Spleen (tissue), 7 donors: ENCODE results near the gene MYL9.

Experiments used
- POLR2A ChIP-seq, 3 donors: fragments of 450-650 bp; IDR thresholded peaks; one replicate each; pipeline ENCODE4 v1.5.1; 2017; ENCODE audit warnings: antibody characterized with exemption in 3 of 3, mild to moderate bottlenecking in 1 of 3
- TF ChIP-seq, protein P1 (sequence below), 11 experiments: fragments of 200-600 bp in 7 of 11; fragments of 450-650 bp in 4 of 11; sonication (generic) in 4 of 11; IDR thresholded peaks in 8 of 11; conservative IDR thresholded peaks in 3 of 11; 1 replicate in 7 of 11; 2 replicates in 4 of 11; pipeline versions ENCODE4 v1.4.0 to v1.8.0; 2016 to 2021; ENCODE audit warnings: antibody characterized with exemption in 11 of 11, inconsistent platforms in 4 of 11, mild to moderate bottlenecking in 1 of 11
- donor health status: DM: no; HTN: no; CAD: no; lungs with moderate emphysema.
- donor health status: DM: no; HTN: no; CAD: no.
- donor health status: DM: no; HTN: no; CAD: no.

DNA sequence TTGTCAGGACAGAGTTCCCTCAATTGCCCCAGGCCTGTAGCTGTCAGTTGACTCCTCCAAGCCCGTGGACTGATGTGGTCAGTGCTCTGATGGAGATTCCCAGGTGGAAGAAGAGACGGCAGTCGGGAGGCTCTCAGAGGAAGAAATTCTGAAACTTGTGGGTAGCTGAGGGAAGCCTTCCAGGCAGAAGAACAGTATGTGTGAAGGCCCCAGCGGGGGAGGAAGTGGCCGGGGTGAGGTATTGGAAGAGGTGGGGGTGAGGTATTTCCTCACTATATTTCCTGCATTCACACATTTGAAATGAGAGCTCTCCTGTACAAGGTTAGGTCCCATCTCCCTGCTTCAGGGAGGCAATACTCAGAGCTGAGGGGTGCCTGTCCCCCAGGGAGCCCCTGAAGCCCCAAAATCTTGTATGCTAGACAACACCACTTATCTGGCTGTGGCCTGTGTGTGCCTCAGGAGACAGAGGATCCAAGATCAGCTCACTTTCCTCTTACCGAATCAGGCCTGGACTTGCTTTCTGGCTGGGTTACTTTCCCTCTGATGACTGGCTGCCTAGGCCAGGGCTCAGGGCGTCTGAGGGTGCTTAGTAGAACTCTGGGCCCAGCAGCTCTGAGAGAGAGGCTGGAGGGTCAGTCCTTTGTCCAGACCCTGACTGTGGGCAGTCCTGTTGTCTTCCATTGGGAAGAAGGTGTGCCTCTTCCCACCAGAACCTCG, 49.3 kb upstream of the MYL9 start:
- no peak for TF ChIP-seq POLR2A (IDR thresholded peaks at IDR 0.05)
- TF ChIP-seq, protein P1, sequence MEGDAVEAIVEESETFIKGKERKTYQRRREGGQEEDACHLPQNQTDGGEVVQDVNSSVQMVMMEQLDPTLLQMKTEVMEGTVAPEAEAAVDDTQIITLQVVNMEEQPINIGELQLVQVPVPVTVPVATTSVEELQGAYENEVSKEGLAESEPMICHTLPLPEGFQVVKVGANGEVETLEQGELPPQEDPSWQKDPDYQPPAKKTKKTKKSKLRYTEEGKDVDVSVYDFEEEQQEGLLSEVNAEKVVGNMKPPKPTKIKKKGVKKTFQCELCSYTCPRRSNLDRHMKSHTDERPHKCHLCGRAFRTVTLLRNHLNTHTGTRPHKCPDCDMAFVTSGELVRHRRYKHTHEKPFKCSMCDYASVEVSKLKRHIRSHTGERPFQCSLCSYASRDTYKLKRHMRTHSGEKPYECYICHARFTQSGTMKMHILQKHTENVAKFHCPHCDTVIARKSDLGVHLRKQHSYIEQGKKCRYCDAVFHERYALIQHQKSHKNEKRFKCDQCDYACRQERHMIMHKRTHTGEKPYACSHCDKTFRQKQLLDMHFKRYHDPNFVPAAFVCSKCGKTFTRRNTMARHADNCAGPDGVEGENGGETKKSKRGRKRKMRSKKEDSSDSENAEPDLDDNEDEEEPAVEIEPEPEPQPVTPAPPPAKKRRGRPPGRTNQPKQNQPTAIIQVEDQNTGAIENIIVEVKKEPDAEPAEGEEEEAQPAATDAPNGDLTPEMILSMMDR (IDR thresholded peaks at IDR 0.05 in 8 of 11, conservative IDR thresholded peaks at IDR 0.05 in 3 of 11), result no peak
